Loucy (cell line): Measurements from ENCODE around the gene NPW.

ENCODE experiments used
- H2AFZ ChIP-seq: fragments of 200-600 bp; sonication (generic); 2 replicates; pipeline ENCODE4 v1.6.0; 2016; ENCODE audit warnings: antibody characterized with exemption, mild to moderate bottlenecking, low read length, moderate library complexity
- H3F3A ChIP-seq: fragments of 200-600 bp; 2 replicates; pipeline ENCODE4 v1.6.0; 2016; ENCODE audit warnings: antibody characterized with exemption, low read depth, mild to moderate bottlenecking
- H3K27me3 ChIP-seq: fragments of 200-600 bp; sonication (generic); 2 replicates; pipeline ENCODE4 v1.6.1; 2014; ENCODE audit warnings: low read length, mild to moderate bottlenecking; ENCODE audit not compliant: insufficient read depth, poor library complexity, severe bottlenecking
- H3K36me3 ChIP-seq: fragments of 200-600 bp; sonication (generic); 2 replicates; pipeline ENCODE4 v1.6.1; 2016; ENCODE audit warnings: low read length; ENCODE audit not compliant: insufficient read depth
- H3K4me1 ChIP-seq: fragments of 200-600 bp; sonication (generic); 2 replicates; pipeline ENCODE4 v1.5.1; 2014; ENCODE audit warnings: low read length, mild to moderate bottlenecking; ENCODE audit not compliant: insufficient read depth, poor library complexity, severe bottlenecking
- H3K4me2 ChIP-seq: fragments of 200-600 bp; sonication (generic); 2 replicates; pipeline ENCODE4 v1.6.0; 2014; ENCODE audit warnings: antibody characterized with exemption, low read length, low read depth, mild to moderate bottlenecking; ENCODE audit not compliant: poor library complexity, severe bottlenecking
- H3K4me3 ChIP-seq: fragments of 200-600 bp; sonication (generic); 2 replicates; pipeline ENCODE4 v1.5.1; 2014; ENCODE audit warnings: low read length, mild to moderate bottlenecking, mixed read lengths; ENCODE audit not compliant: poor library complexity, severe bottlenecking
- H3K79me2 ChIP-seq: fragments of 200-600 bp; sonication (generic); 2 replicates; pipeline ENCODE4 v1.6.1; 2014; ENCODE audit warnings: low read length; ENCODE audit not compliant: insufficient read depth
- H3K9ac ChIP-seq: fragments of 200-600 bp; sonication (generic); 2 replicates; pipeline ENCODE4 v1.6.0; 2014; ENCODE audit warnings: mild to moderate bottlenecking, low read depth, low read length, moderate library complexity; ENCODE audit not compliant: poor library complexity, severe bottlenecking
- H3K9me2 ChIP-seq: fragments of 200-600 bp; sonication (generic); replicated peaks from 2 replicates; pipeline ENCODE4 v1.6.1; 2016; ENCODE audit warnings: low read depth, low read length, mixed read lengths
- H3K9me3 ChIP-seq: fragments of 200-600 bp; sonication (generic); 2 replicates; pipeline ENCODE4 v1.6.1; 2014; ENCODE audit warnings: mild to moderate bottlenecking, antibody characterized with exemption, low read length, low read depth; ENCODE audit not compliant: insufficient read depth
- H4K20me1 ChIP-seq: fragments of 200-600 bp; sonication (generic); 2 replicates; pipeline ENCODE4 v1.6.0; 2014; ENCODE audit warnings: antibody characterized with exemption, low read length, mild to moderate bottlenecking; ENCODE audit not compliant: insufficient read depth, poor library complexity, severe bottlenecking
- CTCF ChIP-seq: fragments of 200-600 bp; sonication (generic); conservative IDR thresholded peaks from 2 replicates; pipeline ENCODE4 v1.5.1; 2014; ENCODE audit warnings: mild to moderate bottlenecking, antibody characterized with exemption, low read length
- EZH2phosphoT487 ChIP-seq: fragments of 200-600 bp; IDR thresholded peaks from 2 replicates; pipeline ENCODE4 v1.6.1; 2018; ENCODE audit warnings: antibody characterized with exemption, mild to moderate bottlenecking, moderate library complexity, borderline replicate concordance

Gene NPW

GRCh38 chr16:2034696-2035430, 15.3 kb downstream of the NPW start:
- no peak overlapping the region for H2AFZ ChIP-seq
- H3K79me2 ChIP-seq = no peaks in the 10 kb centered on the region
- no peaks in the 10 kb centered on the region for H3K36me3 ChIP-seq
- H3K9me3 ChIP-seq = no peaks in the 10 kb centered on the region
- H3F3A ChIP-seq = no peaks in the 10 kb centered on the region
- no peak overlapping the region for H3K9ac ChIP-seq
- H3K4me3 ChIP-seq = no peak overlapping the region
- H3K9me2 ChIP-seq = no peaks in the 10 kb centered on the region
- H3K27me3 ChIP-seq = no peaks in the 10 kb centered on the region
- no peaks in the 10 kb centered on the region for H3K4me1 ChIP-seq
- no peaks in the 10 kb centered on the region for H4K20me1 ChIP-seq
- H3K4me2 ChIP-seq = no peak overlapping the region
- no peak for TF ChIP-seq EZH2phosphoT487
- TF ChIP-seq CTCF = no peak

GRCh38 chr16:2035431-2036199, 16.0 kb downstream of the NPW start:
- TF ChIP-seq EZH2phosphoT487 = no peak
- TF ChIP-seq CTCF = no peak
- H3K9ac ChIP-seq = no peak overlapping the region

GRCh38 chr16:2036200-2036966, 16.8 kb downstream of the NPW start:
- H3K9ac ChIP-seq = no peak overlapping the region
- no peak overlapping the region for H3K4me3 ChIP-seq
- TF ChIP-seq CTCF (no peak), EZH2phosphoT487 (no peak)
- H3K9me3 ChIP-seq = no peaks in the 10 kb centered on the region
- no peaks in the 10 kb centered on the region for H3K4me1 ChIP-seq
- H3K9me2 ChIP-seq = no peaks in the 10 kb centered on the region
- H3K79me2 ChIP-seq = no peaks in the 10 kb centered on the region
- H3K27me3 ChIP-seq = no peaks in the 10 kb centered on the region
- no peaks in the 10 kb centered on the region for H3F3A ChIP-seq
- no peaks in the 10 kb centered on the region for H4K20me1 ChIP-seq
- no peak overlapping the region for H3K4me2 ChIP-seq
- no peak overlapping the region for H2AFZ ChIP-seq
- no peaks in the 10 kb centered on the region for H3K36me3 ChIP-seq

More at GRCh38 chr16:2035431-2036199, 16.0 kb downstream of the NPW start:
- no peak overlapping the region for H3K4me3 ChIP-seq
- no peaks in the 10 kb centered on the region for H3K9me2 ChIP-seq
- H3K4me1 ChIP-seq = no peaks in the 10 kb centered on the region
- H3K36me3 ChIP-seq = no peaks in the 10 kb centered on the region
- no peaks in the 10 kb centered on the region for H3K27me3 ChIP-seq
- no peaks in the 10 kb centered on the region for H3K79me2 ChIP-seq
- H4K20me1 ChIP-seq = no peaks in the 10 kb centered on the region
- no peak overlapping the region for H3K4me2 ChIP-seq
- H2AFZ ChIP-seq = no peak overlapping the region
- no peaks in the 10 kb centered on the region for H3F3A ChIP-seq
- no peaks in the 10 kb centered on the region for H3K9me3 ChIP-seq
